Karpas-422 (cell line): Measurements from ENCODE around the gene GCHFR. TPM values are rescaled to one million over a fixed set of nuclear protein-coding genes. Genes with fewer than 3 reads are reported as not detected.

Experiments
- DNase-seq: peaks from one replicate; pipeline ENCODE4 v3.0.0-alpha.2; 2015
- H2AFZ ChIP-seq: fragments of 200-600 bp; sonication (generic); 2 replicates; pipeline ENCODE4 v1.6.1; 2014; ENCODE audit warnings: antibody characterized with exemption, low read length, mixed read lengths
- H3K27ac ChIP-seq: fragments of 200-600 bp; sonication (generic); 2 replicates; pipeline ENCODE4 v1.5.1; 2014; ENCODE audit warnings: mild to moderate bottlenecking, low read length, moderate library complexity
- H3K27me3 ChIP-seq: fragments of 200-600 bp; sonication (generic); 2 replicates; pipeline ENCODE4 v1.6.1; 2014; ENCODE audit warnings: low read length, mixed read lengths
- H3K36me3 ChIP-seq: fragments of 200-600 bp; sonication (generic); 2 replicates; pipeline ENCODE4 v1.6.1; 2014; ENCODE audit warnings: low read length, mixed read lengths; ENCODE audit not compliant: insufficient read depth
- H3K4me1 ChIP-seq: fragments of 200-600 bp; sonication (generic); 2 replicates; pipeline ENCODE4 v1.6.1; 2014; ENCODE audit warnings: mild to moderate bottlenecking, low read length, mixed read lengths
- H3K4me2 ChIP-seq: fragments of 200-600 bp; sonication (generic); 2 replicates; pipeline ENCODE4 v1.6.1; 2014; ENCODE audit warnings: low read length, low read depth, mild to moderate bottlenecking; ENCODE audit not compliant: poor library complexity, severe bottlenecking
- H3K4me3 ChIP-seq: fragments of 200-600 bp; sonication (generic); 2 replicates; pipeline ENCODE4 v1.5.1; 2014; ENCODE audit warnings: mild to moderate bottlenecking, antibody characterized with exemption, low read length, mixed read lengths
- H3K79me2 ChIP-seq: fragments of 200-600 bp; sonication (generic); 2 replicates; pipeline ENCODE4 v1.6.1; 2014; ENCODE audit warnings: mild to moderate bottlenecking, low read length, mixed read lengths
- H3K9ac ChIP-seq: fragments of 200-600 bp; sonication (generic); 2 replicates; pipeline ENCODE4 v1.6.0; 2014; ENCODE audit warnings: low read length
- H3K9me2 ChIP-seq: fragments of 200-600 bp; sonication (generic), shearing (Covaris generic); replicated peaks from 2 replicates; pipeline ENCODE4 v1.6.0; 2014; ENCODE audit warnings: mild to moderate bottlenecking, low read length, moderate library complexity; ENCODE audit not compliant: insufficient read depth
- H3K9me3 ChIP-seq: fragments of 300-700, 200-600 bp; sonication (generic); 2 replicates; pipeline ENCODE4 v1.6.1; 2014; ENCODE audit warnings: low read length, mixed read lengths
- H4K20me1 ChIP-seq: fragments of 200-600 bp; sonication (generic); 2 replicates; pipeline ENCODE4 v1.6.1; 2014; ENCODE audit warnings: mild to moderate bottlenecking, antibody characterized with exemption, low read length, low read depth; ENCODE audit not compliant: insufficient read depth
- total RNA-seq: library from RNA; depleted of rRNA; stranded (reverse); fragments of >200 nt; shearing (Covaris generic); gene quantifications from 2 replicates; pipeline ENCODE4 v1.2.3, GENCODE V29; 2014; ENCODE audit warnings: low replicate concordance

GCHFR gene
- total RNA-seq, 1 experiment from 2014 or later, result 173 TPM

DNA sequence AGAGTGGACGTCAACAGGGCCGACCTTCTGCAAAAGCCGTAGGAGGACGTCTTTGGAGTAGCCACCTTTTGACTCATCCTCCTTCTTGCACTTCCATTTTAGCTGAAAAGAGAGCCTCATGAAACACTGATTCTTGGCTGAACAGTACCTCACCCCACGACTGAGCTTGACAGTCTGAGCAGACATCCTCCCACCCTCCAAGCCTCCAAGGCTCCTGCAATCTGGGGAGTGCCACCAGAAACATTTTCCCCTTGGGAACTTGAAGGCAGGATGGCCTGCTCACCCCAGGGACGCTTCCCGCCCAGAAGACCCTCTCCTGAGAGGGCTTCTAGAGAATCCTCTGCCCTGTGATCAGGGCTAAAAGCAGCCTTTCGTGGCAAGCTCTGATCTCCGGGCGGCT lies 11.1 kb downstream of the GCHFR start:
- Histone ChIP-seq H3K9me2 (no peaks in the 10 kb centered on the region), H3K27me3 (no peaks in the 10 kb centered on the region), H3K36me3 (peaks cover 3% of the 10 kb centered on the region; the same call in 1 of the 2 replicates), H3K4me1 (peaks cover 27% of the 10 kb centered on the region), H3K4me2 (no peak overlapping the region), H3K79me2 (no peaks in the 10 kb centered on the region), H3K27ac (no peak overlapping the region), H4K20me1 (peaks cover 6% of the 10 kb centered on the region; the same call in 1 of the 2 replicates), H3K9me3 (no peaks in the 10 kb centered on the region), H3K9ac (no peak overlapping the region), H3K4me3 (no peak overlapping the region), H2AFZ (no peak overlapping the region)
- no peak for DNase-seq

- H3K9ac ChIP-seq, result no peak overlapping the region
- peaks cover 18% of the 10 kb centered on the region for H3K4me1 ChIP-seq
- no peak overlapping the region for H3K27ac ChIP-seq
- no peaks in the 10 kb centered on the region for H3K9me3 ChIP-seq
- H3K4me3 ChIP-seq, result no peak overlapping the region
- no peak overlapping the region for H2AFZ ChIP-seq
- no peaks in the 10 kb centered on the region for H3K9me2 ChIP-seq
- H3K79me2 ChIP-seq, result no peaks in the 10 kb centered on the region
- H3K4me2 ChIP-seq, result no peak overlapping the region
- no peak for DNase-seq
- H3K27me3 ChIP-seq, result no peaks in the 10 kb centered on the region
- H4K20me1 ChIP-seq, result peaks cover 6% of the 10 kb centered on the region; the same call in 1 of the 2 replicates
- peaks cover 3% of the 10 kb centered on the region; the same call in 1 of the 2 replicates for H3K36me3 ChIP-seq
Measured at GRCh38 chr15:40775740-40776536, 12.1 kb downstream of the GCHFR start.

DNA sequence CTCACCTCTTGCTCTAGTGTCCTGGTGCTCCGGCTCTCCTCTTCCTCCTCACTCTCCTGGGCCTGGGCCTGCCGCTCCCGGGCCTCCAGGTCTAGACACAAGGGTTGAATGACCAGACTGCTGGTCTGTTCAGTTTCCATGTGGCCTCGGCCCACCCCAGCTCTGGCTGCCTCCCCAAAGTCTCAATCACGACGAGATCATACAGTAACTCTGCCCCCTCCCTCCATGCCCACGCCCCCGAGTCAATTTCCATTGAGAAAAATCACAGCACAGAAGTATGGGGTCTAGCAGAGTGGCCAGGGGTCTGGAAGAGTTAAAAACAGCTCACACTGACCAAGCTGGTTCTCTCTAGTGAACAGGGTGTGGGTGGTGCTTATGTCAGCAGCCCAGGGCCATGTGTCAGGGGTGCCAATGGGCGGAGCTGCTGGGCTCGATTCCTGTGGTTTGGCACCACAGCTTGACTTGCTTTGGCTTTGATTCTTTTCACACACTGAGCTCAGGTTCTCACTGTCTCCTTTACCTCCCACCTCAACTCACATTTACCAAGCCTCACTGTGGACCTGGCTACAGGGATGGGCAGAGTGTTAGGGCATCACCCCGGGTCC lies 12.8 kb downstream of the GCHFR start:
- Histone ChIP-seq H4K20me1 (peaks cover 6% of the 10 kb centered on the region; the same call in 1 of the 2 replicates), H3K9me2 (no peaks in the 10 kb centered on the region), H3K4me2 (no peak overlapping the region), H3K27ac (no peak overlapping the region), H3K4me1 (peaks cover 11% of the 10 kb centered on the region), H3K9me3 (no peaks in the 10 kb centered on the region), H3K9ac (no peak overlapping the region), H3K36me3 (peaks cover 3% of the 10 kb centered on the region; the same call in 1 of the 2 replicates), H3K79me2 (no peaks in the 10 kb centered on the region), H3K4me3 (no peak overlapping the region), H3K27me3 (no peaks in the 10 kb centered on the region), H2AFZ (no peak overlapping the region)
- DNase-seq, result no peak

DNA sequence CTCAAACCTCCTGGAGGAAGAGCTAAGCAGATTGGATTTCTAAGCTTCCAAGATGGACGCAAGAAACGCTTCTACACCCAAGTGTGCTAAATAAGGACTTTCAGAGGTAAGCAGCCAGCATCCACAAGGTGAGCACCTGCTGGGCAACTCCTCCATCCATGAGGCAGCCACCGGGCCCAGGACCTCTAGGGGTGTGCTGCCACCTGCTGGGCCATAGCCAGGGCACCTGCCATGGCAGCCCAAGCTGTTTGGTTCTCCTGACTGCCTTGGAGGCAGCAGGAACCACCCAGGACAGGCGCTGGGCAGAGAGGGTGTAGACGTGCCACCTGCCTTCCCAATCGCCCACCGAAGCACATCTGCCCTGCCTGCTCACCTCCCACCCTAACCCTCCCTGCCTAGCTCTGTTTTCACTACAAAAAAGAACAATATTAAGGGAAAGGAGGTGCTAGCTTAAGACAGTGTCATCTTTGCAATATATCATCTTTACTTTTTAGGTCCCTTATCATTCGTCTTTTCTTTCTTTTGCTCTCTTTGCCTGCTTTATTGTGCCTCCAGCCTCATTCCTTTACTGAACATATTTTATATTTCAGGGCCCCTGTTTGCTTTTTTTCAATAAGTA lies 18.9 kb downstream of the GCHFR start:
- Histone ChIP-seq H3K79me2 (peaks cover 4% of the 10 kb centered on the region; the same call in 1 of the 2 replicates), H3K9ac (no peak overlapping the region), H3K36me3 (no peaks in the 10 kb centered on the region), H3K27me3 (no peaks in the 10 kb centered on the region), H3K9me2 (no peaks in the 10 kb centered on the region), H4K20me1 (peaks cover 16% of the 10 kb centered on the region), H3K4me1 (peaks cover 9% of the 10 kb centered on the region), H3K9me3 (no peaks in the 10 kb centered on the region), H3K4me3 (no peak overlapping the region), H2AFZ (no peak overlapping the region), H3K27ac (no peak overlapping the region), H3K4me2 (no peak overlapping the region)
- peak; percentile 91 for DNase-seq

DNA sequence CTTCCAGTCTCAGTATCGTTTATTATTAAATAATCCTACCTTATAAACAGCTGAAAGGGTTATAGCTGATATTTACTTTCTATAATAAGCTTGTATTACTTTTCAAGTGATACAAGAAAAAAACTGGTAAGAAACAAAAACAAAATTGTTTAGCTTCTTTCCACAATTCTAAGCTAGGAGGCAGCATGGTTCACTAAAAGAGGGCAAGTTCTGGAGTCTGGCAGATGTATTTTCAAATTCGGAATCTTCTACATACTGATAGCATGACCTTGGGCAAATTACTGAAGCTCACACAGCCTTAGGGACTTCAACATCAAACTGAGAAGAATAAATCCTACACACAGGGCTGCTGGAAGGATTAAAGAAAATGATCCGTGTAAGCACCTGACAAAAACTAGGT lies 21.3 kb downstream of the GCHFR start:
- no peak for DNase-seq
- Histone ChIP-seq H3K27ac (no peak overlapping the region), H3K9me2 (no peaks in the 10 kb centered on the region), H3K4me1 (peaks cover 9% of the 10 kb centered on the region), H3K4me2 (no peak overlapping the region), H3K79me2 (peaks cover 4% of the 10 kb centered on the region; the same call in 1 of the 2 replicates), H3K9me3 (no peaks in the 10 kb centered on the region), H3K9ac (no peak overlapping the region), H3K27me3 (no peaks in the 10 kb centered on the region), H3K36me3 (no peaks in the 10 kb centered on the region), H2AFZ (no peak overlapping the region), H4K20me1 (peaks cover 24% of the 10 kb centered on the region), H3K4me3 (no peak overlapping the region)

DNA sequence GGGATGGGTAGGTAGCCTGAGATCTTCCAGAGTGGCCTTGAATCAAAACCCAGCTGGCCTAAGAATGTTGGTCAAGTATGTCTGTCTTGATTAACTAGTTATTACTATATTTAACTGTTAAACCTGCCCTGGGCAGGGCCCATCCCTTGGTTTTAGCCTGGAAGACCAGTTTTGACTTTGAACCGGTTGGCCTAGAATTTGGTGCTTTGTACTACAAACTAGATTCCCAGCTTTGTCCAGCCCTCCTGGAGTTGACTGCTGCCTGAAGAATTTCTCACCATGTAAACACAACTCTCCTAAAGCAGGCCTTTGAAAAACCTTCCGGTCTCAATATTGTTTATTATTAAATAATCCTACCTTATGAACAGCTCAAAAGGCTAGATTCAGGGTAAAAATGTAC lies 21.9 kb downstream of the GCHFR start:
- H3K79me2 ChIP-seq, result peaks cover 4% of the 10 kb centered on the region; the same call in 1 of the 2 replicates
- no peak for DNase-seq
- H3K4me2 ChIP-seq, result no peak overlapping the region
- no peaks in the 10 kb centered on the region for H3K9me3 ChIP-seq
- peaks cover 24% of the 10 kb centered on the region for H4K20me1 ChIP-seq
- no peaks in the 10 kb centered on the region for H3K36me3 ChIP-seq
- peaks cover 9% of the 10 kb centered on the region for H3K4me1 ChIP-seq
- H3K27me3 ChIP-seq, result no peaks in the 10 kb centered on the region
- no peak overlapping the region for H3K4me3 ChIP-seq
- H2AFZ ChIP-seq, result no peak overlapping the region
- H3K9me2 ChIP-seq, result no peaks in the 10 kb centered on the region
- H3K9ac ChIP-seq, result no peak overlapping the region
- H3K27ac ChIP-seq, result no peak overlapping the region

- H3K4me3 ChIP-seq, result no peak overlapping the region
- H3K9ac ChIP-seq, result no peak overlapping the region
- peaks cover 24% of the 10 kb centered on the region for H4K20me1 ChIP-seq
- no peak overlapping the region for H3K4me2 ChIP-seq
- H3K36me3 ChIP-seq, result no peaks in the 10 kb centered on the region
- H3K4me1 ChIP-seq, result peaks cover 7% of the 10 kb centered on the region
- no peaks in the 10 kb centered on the region for H3K27me3 ChIP-seq
- peaks cover 4% of the 10 kb centered on the region; the same call in 1 of the 2 replicates for H3K79me2 ChIP-seq
- H3K27ac ChIP-seq, result no peak overlapping the region
- H2AFZ ChIP-seq, result no peak overlapping the region
- H3K9me3 ChIP-seq, result no peaks in the 10 kb centered on the region
- no peak for DNase-seq
- no peaks in the 10 kb centered on the region for H3K9me2 ChIP-seq
Measured at GRCh38 chr15:40787344-40787841, 23.5 kb downstream of the GCHFR start.

- no peak for DNase-seq
- Histone ChIP-seq H3K27me3 (no peaks in the 10 kb centered on the region), H3K79me2 (peaks cover 4% of the 10 kb centered on the region; the same call in 1 of the 2 replicates), H2AFZ (no peak overlapping the region), H3K36me3 (no peaks in the 10 kb centered on the region), H3K4me3 (no peak overlapping the region), H3K9ac (no peak overlapping the region), H3K4me2 (no peak overlapping the region), H4K20me1 (peaks cover 24% of the 10 kb centered on the region), H3K27ac (no peak overlapping the region), H3K9me2 (no peaks in the 10 kb centered on the region), H3K9me3 (no peaks in the 10 kb centered on the region), H3K4me1 (peaks cover 1% of the 10 kb centered on the region)
Measured at GRCh38 chr15:40787991-40788390, 24.1 kb downstream of the GCHFR start.
